AG08395 (cell line): Measurements from ENCODE around the gene OMA1.
"Not testable (repeated sequence)": the region's sequence is repeated elsewhere in the genome, so short reads cannot be mapped to it uniquely, and the experiment has no call there.

ENCODE experiments used
- DNase-seq: peaks from one replicate; pipeline ENCODE4 v3.0.0; 2012; ENCODE audit warnings: mixed read lengths, low spot score

The OMA1 gene

DNA sequence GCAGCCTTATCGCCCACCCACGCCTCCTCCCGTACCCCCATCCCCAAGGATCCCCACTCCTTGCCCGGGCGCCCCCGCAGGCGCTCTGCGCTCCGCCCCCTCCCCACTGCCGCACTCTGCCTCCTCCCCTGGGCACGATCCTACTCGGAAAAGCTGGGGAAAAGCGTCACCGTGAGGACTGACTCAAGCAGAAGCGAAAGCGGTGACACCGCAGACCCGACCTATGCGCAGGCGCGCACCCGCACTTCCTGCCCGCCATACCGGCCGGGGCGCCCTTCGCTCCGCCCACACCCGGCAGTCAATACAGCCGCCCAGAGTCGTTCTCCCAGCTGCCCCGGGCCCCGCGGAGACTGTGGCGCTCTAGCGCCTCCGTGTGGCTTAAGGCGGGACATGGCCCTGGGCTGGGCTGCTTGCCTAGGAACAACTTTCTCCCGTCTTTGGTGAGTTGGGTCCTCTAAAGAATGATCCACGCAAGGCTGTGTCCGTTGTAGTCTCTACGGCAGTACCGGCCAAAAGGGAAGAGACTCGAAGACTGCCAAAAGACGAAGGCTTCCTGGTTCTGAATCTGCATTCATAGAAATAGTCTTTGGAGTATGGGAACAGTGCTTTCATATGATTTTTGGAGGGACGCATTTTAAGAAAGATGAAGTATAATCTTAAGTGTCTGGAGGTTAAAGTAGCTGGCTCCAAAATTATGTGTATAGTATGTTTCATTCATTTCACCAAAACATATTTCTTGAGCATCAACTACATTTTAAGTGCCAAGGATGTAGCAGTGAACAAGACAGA lies at the start of gene OMA1:
Gene OMA1, minus strand, starts transcription at position 207 of the 789 bp plus-strand sequence. CDS start 7,432 bp downstream, outside the sequence.
- DNase-seq = peak; percentile 99

DNA sequence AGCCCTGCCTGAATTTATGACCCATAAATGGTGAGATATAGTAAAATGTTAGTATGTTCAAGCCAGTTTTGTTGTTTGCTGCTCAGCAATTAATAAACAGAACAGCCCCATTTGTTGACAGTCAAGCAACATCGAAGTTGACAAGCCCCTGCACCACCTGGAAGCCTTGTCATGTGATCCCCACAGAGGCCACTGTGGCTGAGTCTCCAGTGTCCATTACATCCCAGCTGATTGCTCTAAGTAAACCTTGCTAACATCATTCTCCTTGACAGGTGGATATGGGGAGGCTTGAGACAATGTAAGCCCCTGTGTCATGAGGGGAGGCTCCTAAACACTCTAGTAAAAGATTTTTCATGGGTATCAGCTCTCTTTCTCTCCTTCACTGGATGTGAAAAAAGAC lies 48.0 kb upstream of the OMA1 start:
- no peak for DNase-seq

DNA sequence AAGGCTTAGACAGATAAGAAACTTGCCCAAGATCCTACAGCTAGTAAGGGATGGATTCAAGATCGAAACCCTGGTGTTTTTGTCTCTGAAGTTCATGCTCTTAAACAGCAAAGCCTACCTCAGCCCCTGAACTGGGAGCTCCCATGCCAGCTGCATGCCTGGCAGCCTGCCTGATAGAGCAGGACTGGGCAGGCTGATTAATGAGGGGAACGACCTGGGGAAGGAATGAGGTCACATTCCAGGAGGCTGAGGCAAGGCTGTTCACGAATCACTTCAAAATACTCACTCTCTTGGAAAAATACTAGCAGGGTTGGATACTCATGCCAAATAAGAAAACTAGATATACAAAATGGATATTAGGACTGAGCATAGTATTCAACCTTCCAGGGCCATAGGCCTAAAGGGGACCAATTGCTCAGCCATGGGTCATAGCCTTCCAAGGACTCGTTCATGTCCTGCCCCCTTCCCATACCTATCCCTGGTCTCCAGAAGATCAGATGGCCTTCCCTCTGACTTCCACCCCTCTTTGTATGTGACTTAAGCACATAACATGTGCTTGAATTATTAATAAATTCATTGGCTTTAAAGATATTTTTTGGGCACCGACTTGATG lies 46.1 kb upstream of the OMA1 start:
- peak; percentile 92 for DNase-seq

DNA sequence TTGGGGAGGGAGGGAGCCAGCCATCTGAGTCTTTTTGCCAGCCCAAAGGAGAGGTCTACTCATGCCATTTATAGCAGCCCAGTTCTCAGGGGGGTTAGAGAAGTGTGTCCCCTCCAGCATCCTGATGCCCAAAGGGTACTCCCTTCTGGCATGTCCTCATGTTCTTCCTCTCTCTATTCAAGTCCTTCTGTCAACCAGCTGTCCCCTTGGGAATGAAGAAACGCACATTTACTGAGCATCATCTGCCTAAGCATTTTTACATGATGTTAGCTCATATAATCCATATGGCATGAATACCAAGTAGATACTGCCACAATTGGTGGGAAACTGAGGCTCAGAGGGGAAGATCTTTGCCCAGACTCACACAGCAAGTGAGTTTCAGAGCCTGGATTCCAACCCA lies 45.3 kb upstream of the OMA1 start:
- no peak for DNase-seq

DNA sequence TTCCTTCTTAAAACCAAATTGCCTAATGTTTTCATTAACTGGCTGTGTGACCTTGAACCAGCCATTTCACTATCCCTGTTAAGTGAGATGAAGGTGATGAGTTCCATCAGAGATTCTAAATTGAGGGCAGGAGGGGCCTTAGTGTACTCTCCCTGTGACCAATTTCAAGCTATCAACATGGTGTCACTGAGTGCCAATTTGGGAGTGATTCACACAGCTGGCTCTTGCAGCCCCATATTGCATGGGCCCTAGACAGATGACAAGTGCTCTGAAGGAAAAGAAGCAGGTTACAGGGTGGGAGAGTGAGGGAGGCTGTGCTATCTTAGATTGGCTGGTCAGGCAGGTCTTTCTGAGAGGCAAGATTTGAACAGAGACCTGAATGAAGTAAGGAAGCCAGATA lies 43.5 kb upstream of the OMA1 start:
- DNase-seq = no peak

DNA sequence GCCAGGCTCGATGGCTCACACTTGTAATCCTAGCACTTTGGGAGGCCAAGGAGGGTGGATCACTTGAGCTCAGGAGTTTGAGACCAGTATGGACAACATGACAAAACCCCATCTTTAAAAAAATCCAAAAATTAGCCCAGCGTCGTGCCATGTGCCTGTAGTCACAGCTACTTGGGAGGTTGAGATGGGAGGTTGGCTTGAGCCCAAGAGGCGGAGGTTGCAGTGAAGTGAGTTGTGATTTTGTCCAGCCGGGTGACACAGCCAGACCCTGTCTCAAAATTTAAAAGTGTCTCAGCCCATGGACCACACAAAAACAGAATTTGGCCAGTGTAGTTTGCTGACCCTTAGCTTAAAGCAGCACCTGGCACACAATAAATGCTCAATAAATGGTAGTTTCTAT lies 41.9 kb upstream of the OMA1 start:
- DNase-seq = no peak

DNA sequence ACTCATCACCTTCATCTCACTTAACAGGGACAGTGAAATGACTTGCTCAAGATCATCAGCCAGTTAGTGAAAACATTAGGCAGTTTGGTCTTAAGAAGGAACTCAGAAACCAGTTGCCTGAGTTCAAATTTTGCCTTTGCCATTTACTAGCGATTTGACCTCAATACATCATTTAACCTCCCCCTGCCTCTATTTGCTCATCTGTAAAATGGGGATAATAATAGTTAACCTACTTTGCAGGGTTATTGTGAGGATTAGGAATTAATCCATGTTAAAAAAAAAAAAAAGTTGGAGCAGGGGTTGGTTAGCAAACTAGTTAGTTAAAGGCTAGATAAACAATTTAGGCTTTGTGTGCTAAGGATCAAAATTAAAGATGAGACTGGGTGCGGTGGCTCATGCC lies 41.1 kb upstream of the OMA1 start:
- no peak for DNase-seq

DNA sequence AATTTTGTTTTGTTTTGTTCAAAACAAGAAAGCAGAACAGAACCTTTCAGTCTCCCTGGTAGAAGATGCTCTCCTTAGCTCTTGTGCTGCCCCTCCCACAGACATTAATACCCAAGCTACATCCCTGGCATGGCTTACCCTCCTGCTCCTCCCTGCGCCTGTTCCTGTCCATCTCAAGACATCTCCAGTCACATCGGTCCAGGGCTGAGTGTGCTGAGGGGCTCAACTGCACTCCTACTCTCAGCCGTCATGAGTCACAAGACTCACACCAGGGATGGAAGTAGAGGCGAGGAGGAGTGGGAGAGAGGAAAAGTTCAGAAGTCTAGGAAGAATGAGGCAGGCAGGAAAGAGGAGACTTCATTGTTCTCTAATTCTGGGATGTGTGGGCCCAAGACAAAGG lies 39.7 kb upstream of the OMA1 start:
- DNase-seq = no peak

DNA sequence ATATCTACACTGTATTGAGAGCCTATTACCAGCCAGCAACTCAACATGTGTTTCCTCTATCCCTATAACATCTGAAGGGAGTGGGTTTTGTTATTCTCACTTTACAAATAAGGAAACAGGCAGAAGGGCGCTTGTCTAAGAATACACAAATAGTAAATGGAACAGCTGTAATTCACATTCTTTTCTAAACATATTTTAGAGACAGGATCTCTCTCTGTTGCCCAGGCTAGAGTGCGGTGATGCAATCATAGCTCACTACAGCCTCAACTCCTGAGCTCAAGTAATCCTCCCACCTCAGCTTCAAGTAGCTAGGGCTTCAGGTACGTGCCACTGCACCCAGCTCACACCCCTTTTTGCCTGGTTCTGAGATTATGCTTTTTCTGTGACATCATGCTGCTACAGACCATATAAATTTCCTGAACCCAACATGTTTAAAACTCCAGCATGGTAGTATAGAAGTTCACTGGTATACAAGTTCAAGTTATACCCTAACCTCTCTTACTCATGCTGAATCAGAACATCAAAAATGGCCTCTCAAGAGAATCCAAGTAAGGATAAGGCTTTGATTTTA lies 39.1 kb upstream of the OMA1 start:
- DNase-seq = no peak

DNA sequence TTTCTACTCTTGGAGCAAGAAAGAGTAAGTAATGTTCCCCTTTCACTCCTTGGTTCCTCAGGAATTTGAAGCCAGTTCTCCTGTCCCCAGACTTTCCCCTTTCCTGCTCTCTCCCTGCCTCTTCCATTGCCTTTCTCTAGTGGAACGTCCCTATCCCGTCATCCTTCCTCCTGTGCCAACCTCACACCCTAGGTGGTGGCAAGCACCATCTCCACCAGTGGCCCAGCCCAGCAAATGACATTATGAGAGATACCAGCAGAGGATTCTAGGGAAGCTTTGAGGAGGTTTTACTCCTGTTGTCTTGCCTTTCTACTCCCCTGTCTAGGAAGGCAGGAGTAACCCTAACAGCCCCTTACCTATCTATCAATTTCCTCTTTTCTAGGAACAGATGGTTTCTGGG lies 38.6 kb upstream of the OMA1 start:
- no peak for DNase-seq

DNA sequence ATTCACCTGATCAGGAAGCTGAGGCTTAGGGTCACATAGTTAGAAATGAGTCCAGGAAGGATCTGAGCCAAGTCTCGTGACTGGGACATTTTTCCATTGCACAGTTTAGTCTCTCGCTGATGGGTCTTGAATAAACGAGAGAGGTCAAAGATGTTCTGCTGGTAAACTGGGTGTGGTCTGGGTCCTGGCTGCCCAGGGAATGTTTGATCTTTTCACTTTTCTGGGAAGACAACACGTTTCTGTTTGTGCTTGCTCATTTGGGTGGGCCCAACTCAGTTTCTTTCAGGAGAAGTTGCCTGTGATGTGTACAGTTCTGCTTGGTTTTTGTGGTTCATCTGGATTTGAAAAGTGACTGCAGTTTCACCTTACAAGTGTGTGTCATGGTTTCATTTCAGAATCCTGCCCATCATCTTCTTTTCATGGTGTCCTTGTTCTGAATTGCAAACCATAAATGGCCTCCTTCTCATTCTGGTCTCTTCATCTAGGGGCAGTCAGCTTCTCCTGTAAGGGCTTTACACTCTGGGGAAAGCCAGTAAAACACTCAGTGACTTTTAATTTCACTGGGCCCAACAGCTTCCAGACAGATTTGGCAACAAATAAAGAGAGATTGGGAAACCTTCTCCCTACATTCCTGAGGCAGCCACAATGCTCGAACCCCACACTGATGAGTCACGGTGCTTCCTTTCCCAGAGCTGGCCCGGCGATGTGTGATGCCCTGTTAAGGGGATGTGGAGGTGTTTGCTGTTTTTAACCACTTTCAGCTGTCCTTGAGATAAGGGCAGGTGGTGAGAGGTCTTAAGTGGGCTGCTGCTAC lies 37.8 kb upstream of the OMA1 start:
- DNase-seq = peak; percentile 96

DNA sequence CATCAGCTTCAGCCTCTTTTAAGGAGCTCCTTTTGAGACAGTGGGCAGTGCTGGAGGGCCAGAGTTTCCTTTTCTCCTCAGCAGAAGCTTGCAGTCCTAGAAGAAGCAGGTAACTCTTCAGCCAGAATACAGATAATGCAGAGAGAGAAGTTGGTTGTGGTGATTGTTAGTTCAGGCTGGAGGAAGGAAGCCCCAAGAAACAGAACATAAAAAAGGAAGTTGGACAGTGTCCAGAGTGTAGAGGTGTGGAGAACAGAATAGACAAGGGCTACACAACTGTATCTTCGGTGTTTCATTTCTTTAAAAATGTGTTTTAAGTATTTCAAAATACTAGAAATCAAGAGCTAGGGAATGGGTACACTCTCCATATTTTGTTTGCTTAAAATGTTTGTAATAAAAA lies 37.0 kb upstream of the OMA1 start:
- no peak for DNase-seq

DNA sequence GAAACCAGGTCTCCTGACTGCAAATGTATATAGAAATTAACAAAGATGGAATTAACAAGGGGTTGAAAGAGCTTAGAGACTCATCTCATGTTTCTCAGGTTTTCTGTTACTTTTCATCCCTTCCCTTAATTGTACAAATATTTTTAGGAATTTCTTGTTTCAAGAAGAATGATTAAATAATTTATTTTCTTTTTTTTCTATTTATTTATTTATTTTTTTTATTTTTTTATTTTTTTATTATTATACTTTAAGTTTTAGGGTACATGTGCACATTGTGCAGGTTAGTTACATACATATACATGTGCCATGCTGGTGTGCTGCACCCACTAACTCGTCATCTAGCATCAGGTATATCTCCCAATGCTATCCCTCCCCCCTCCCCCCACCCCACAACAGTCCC lies 35.6 kb upstream of the OMA1 start:
- not testable (repeated sequence) for DNase-seq

DNA sequence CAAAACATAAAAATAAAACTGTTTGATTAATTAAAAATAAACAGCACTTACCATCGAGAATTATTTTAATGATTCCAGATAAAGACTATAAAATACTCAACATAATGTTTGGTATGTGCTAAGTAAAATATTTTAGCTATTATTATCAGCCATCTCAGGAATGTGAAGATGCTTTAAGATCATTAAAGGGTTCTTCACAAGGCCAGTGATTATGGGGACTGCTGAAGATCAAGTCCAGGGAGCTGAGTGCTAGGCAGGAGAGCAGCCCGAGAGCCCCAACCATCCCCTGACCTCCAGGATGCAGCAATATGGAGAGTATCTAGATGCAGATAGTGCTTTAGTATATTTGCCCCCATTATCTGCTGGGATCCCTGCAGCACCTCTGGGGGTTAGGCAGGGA lies 35.1 kb upstream of the OMA1 start:
- DNase-seq = no peak

DNA sequence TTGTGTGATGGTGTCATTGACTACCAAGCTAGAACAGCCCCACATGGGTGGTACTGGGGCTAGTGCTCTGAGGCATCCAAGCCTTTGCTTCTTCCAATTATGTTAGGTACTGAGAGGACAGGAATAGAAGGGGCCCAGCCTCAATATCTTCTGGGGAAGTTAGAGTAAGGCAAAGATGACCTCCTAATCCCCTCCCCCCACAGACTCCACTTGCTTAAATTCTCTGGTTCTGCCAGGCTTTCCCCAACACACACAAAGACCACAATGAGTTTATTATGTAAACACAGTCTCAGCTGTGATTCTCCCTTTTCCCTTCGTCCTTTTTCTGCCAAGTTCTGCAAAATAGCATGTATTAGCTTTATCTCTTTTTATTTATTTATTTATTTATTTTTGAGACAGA lies 33.7 kb upstream of the OMA1 start:
- no peak for DNase-seq

DNA sequence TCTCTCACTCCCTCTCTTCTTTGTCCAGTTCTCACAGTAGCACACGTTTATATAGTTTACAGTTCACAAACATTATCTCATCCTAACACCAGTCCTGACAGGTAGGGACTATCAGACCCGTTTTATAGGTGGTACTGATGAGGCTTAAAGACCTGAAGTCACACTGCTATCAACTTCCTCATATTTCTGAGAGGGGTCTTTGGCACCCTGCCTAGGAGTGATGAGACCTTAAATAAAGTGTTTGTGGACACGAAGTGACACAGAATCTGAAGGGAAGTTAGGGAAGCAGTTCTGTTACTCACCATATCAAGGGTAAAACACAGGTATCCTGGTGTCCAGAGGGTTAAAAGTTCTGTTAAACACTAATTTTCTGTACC lies 31.1 kb upstream of the OMA1 start:
- no peak for DNase-seq

DNA sequence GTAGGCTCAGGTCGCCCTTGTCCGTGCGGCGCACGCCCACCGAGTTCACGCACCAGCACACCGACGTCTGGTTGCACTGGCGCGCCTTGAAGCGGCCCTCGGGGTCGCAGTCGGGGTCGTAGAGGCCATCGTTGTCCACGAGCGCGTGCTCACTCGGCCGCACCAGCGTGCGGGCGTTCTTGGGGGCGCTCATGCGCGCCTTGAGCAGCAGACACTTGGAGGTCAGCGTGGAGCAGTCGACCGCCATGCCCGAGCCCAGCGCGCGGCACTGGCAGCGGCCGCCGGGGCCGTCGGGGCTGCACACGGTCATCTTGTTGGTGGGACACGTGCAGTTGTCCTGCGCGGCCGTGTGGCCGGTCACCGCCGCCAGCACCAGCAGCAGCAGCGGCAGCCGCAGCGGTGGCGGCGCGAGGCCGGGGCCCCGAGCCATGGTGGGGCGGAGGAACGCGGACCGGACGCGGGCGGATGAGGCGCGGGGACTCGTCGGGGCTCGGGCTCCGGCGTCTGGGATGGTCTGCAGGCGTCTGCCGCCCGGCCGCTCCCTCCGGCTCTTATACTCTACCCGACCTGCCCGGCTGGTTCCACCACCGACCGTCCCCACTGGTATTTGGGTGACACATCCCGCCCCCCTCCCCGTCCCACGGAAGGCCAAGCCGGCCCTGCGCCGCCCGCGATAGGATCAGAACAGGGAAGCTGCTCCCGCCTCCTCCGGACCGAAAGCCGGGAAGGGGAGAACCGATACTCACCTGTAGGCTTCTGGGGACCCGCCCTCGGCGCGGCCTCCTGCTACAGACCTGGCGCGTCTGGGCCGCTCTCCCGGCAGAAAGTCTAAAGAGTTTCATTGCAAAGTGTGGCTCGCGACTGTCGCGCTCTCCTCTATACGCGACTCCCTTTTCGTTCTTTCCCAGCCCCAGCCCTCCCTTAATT lies 30.5 kb upstream of the OMA1 start, which contains the start of gene TACSTD2:
Gene TACSTD2, minus strand, starts transcription at position 526 of the 927 bp plus-strand sequence. Its CDS starts 96 bp downstream, at position 430.
- DNase-seq = no peak

DNA sequence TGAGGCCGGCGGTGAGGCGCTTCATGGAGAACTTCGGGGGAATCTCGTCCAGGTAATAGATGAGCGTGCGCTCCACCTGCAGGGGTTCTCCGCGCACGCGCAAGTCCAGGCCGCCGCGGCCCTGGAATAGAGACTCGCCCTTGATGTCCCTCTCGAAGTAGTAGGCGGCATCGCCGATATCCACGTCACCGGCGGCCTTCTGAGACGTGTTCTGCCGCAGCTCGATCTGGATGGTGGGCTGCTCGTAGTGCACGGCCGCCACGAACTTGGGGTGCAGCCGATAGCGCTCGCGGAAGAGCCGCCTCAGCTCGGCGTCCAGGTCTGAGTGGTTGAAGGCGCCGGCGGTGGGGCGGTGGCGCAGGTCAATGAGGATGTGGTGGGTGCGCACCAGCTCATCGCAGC lies 29.8 kb upstream of the OMA1 start:
- DNase-seq = no peak

DNA sequence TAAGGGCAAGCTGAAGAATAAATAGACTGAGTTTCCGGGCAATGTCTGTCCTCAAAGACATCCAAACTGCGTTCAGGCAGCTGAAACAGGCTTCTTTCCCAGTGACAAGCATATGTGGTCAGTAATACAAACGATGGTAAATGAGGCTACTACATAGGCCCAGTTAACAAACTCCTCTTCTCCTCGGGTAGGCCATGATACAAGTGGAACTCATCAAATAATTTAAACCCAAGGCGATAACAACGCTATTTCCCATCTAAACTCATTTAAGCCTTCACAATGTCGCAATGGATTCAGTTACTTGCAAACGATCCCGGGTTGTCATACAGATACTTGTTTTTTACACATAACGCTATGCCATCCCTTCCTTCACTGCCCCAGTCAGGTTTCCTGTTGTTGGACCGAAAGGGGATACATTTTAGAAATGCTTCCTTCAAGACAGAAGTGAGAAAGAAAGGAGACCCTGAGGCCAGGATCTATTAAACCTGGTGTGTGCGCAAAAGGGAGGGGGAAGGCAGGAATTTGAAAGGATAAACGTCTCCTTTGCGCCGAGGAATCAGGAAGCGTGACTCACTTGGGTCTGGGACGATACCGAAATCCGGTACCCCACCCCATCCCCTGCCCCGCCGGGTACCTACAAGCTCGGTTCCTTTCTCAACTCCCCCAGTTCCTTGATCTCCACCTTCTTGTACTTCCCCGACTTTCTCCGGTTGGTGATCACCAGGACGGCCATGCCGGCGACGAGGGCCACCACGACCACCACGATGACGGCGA lies 29.2 kb upstream of the OMA1 start:
- no peak for DNase-seq

DNA sequence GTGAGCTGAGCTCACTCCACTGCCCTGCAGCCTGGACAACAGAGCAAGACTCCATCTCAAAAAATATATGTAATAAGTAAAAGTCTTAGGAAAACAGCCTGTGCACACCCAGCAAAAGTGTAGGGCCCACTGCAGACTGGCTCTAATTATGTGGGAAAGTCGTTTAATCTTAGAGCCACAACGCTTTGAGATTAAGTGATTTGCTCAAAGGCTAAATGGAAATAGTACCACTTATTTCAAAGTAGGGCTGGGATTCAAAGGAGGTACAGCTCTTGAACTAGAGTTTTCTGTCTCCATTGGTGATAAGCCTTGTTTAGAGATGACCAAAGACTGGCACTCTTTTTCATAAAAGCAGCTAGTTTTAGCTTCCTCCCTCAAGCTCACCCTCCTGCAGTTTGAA lies 28.3 kb upstream of the OMA1 start:
- no peak for DNase-seq
